GM12878 (cell line): Measurements from ENCODE around the gene NTPCR. TPM values are rescaled to one million over a fixed set of nuclear protein-coding genes. Genes with fewer than 3 reads are reported as not detected.

Experiments used
- ATAC-seq: fragments of 200-7000 bp; cut with Tn5 transposase; 3 replicates; pipeline ENCODE4 v1.9.1; 2020; ENCODE audit warnings: mild to moderate bottlenecking, moderate library complexity
- BruUV-seq: library from RNA; stranded (reverse); fragments of 400-500 nt; replicated peaks from 2 replicates; lab custom pipeline; 2021; lab: Mats Ljungman, UMichigan
- CTCF ChIA-PET: fragments of 300-600 bp; sonication (Branson Sonifier 250); formaldehyde crosslinking; extraction: SDS; loops from one replicate; lab custom pipeline; 2021; ENCODE audit warnings: inconsistent platforms; lab: Yijun Ruan, JAX
- POLR2A ChIA-PET: fragments of 350-600 bp; formaldehyde crosslinking; extraction: SDS; loops from one replicate; lab custom pipeline; 2021; ENCODE audit warnings: inconsistent platforms; lab: Charles Lee
- RAD21 ChIA-PET: fragments of 300-600 bp; sonication (Branson Sonifier 250); formaldehyde crosslinking; loops from one replicate; lab custom pipeline; 2023; ENCODE audit warnings: antibody characterized with exemption; ENCODE audit not compliant: unreplicated experiment; lab: Charles Lee
- SMC1A ChIA-PET: fragments of 300-600 bp; sonication (Branson Sonifier 250); formaldehyde crosslinking; loops from one replicate; lab custom pipeline; 2023; ENCODE audit not compliant: unreplicated experiment, uncharacterized antibody; lab: Charles Lee
- DNase-seq: peaks from one replicate; pipeline ENCODE4 v3.0.0-alpha.2; 2011; ENCODE audit warnings: low read depth, low spot score
- FAIRE-seq: peaks from 3 replicates; lab custom pipeline; 2011; peaks lifted over from hg19 to GRCh38; lab: Jason Lieb, UNC
- H2AFZ ChIP-seq: 2 replicates; pipeline ENCODE4 v1.6.0; 2011; ENCODE audit warnings: low read depth, low read length, control low read depth; ENCODE audit not compliant: control insufficient read depth
- H3K27ac ChIP-seq: 2 replicates; pipeline ENCODE4 v1.5.1; 2011; ENCODE audit warnings: control low read depth; ENCODE audit not compliant: control insufficient read depth, insufficient read depth
- H3K27me3 ChIP-seq, 2 experiments: replicated peaks in 1 of 2; 2 replicates each; pipeline versions ENCODE4 v1.6.0 to v1.6.1; 2011; ENCODE audit warnings: low read length in 1 of 2; ENCODE audit not compliant: control insufficient read depth in 2 of 2, insufficient read depth in 2 of 2
- H3K36me3 ChIP-seq, 2 experiments: 2 replicates each; pipeline ENCODE4 v1.5.1; 2011; ENCODE audit warnings: low read length in 1 of 2; ENCODE audit not compliant: control insufficient read depth in 2 of 2, insufficient read depth in 2 of 2
- H3K4me1 ChIP-seq: 2 replicates; pipeline ENCODE4 v1.6.1; 2011; ENCODE audit warnings: mild to moderate bottlenecking, low read length, moderate library complexity, mixed read lengths; ENCODE audit not compliant: control insufficient read depth, insufficient read depth
- H3K4me2 ChIP-seq: 2 replicates; pipeline ENCODE4 v1.6.0; 2011; ENCODE audit warnings: control low read depth; ENCODE audit not compliant: control insufficient read depth, insufficient read depth
- H3K4me3 ChIP-seq: fragments of 200-600 bp; sonication (generic); 2 replicates; pipeline ENCODE4 v1.5.1; 2016
- H3K79me2 ChIP-seq: 2 replicates; pipeline ENCODE4 v1.6.0; 2011; ENCODE audit warnings: low read length; ENCODE audit not compliant: control insufficient read depth, insufficient read depth
- H3K9ac ChIP-seq: 2 replicates; pipeline ENCODE4 v1.8.0; 2011; ENCODE audit warnings: low read length, control low read depth, mixed read lengths; ENCODE audit not compliant: control insufficient read depth, insufficient read depth
- H3K9me3 ChIP-seq: replicated peaks from 3 replicates; pipeline ENCODE4 v1.5.1; 2011; ENCODE audit warnings: mild to moderate bottlenecking, low read length; ENCODE audit not compliant: control insufficient read depth, insufficient read depth
- H4K20me1 ChIP-seq: 2 replicates; pipeline ENCODE4 v1.6.0; 2011; ENCODE audit not compliant: control insufficient read depth, insufficient read depth
- ASH2L ChIP-seq: fragments of 300-600, 200-600 bp; sonication (generic); IDR thresholded peaks from 2 replicates; pipeline ENCODE4 v1.6.1; 2017; ENCODE audit warnings: low read depth, mild to moderate bottlenecking, borderline replicate concordance
- ATF2 ChIP-seq: IDR thresholded peaks from 2 replicates; pipeline ENCODE4 v1.6.1; 2012; ENCODE audit warnings: low read length, inconsistent platforms
- BRCA1 ChIP-seq: IDR thresholded peaks from 2 replicates; pipeline ENCODE4 v1.6.1; 2011; ENCODE audit warnings: low read depth, low read length, improper control_type of control experiment
- CEBPB ChIP-seq, 2 experiments: fragments of 150-350 bp in 1 of 2; IDR thresholded peaks; 2 replicates each; pipeline ENCODE4 v1.6.1; 2012 to 2014; ENCODE audit warnings: low read depth in 2 of 2, low read length in 2 of 2, borderline replicate concordance in 1 of 2, inconsistent platforms in 1 of 2
- HCFC1 ChIP-seq: fragments of 150-350 bp; IDR thresholded peaks from 2 replicates; pipeline ENCODE4 v1.6.1; 2014; ENCODE audit warnings: low read length
- HDAC6 ChIP-seq: fragments of 200-600 bp; sonication (generic); IDR thresholded peaks from one replicate; pipeline ENCODE4 v1.8.0; 2017; ENCODE audit warnings: antibody characterized with exemption; ENCODE audit not compliant: unreplicated experiment
- IRF3 ChIP-seq: fragments of 450-650 bp; IDR thresholded peaks from 2 replicates; pipeline ENCODE4 v1.6.1; 2014; ENCODE audit warnings: mild to moderate bottlenecking
- MAX ChIP-seq: IDR thresholded peaks from 2 replicates; pipeline ENCODE4 v1.6.1; 2012; ENCODE audit warnings: low read depth, low read length, improper control_type of control experiment
- NFIC ChIP-seq: IDR thresholded peaks from 2 replicates; pipeline ENCODE4 v1.6.1; 2012; ENCODE audit warnings: low read depth, mild to moderate bottlenecking, inconsistent platforms, low read length, moderate library complexity
- NFYB ChIP-seq: IDR thresholded peaks from 2 replicates; pipeline ENCODE4 v1.6.1; 2011; ENCODE audit warnings: low read depth, mild to moderate bottlenecking, low read length, improper control_type of control experiment, moderate library complexity; ENCODE audit not compliant: insufficient read depth
- NR2C1 ChIP-seq: fragments of 450-650 bp; IDR thresholded peaks from 2 replicates; pipeline ENCODE4 v1.6.1; 2017; ENCODE audit warnings: antibody characterized with exemption, mild to moderate bottlenecking, moderate library complexity
- PBX3 ChIP-seq: IDR thresholded peaks from 2 replicates; pipeline ENCODE4 v1.6.1; 2011; ENCODE audit warnings: mild to moderate bottlenecking, low read depth, low read length, moderate library complexity; ENCODE audit not compliant: insufficient replicate concordance
- RAD21 ChIP-seq: IDR thresholded peaks from 2 replicates; pipeline ENCODE4 v1.6.1; 2011; ENCODE audit warnings: mild to moderate bottlenecking, low read depth, low read length, moderate library complexity; ENCODE audit not compliant: insufficient read depth
- SMAD1 ChIP-seq: fragments of 450-650 bp; IDR thresholded peaks from 2 replicates; pipeline ENCODE4 v1.6.1; 2018; ENCODE audit warnings: mild to moderate bottlenecking, low read depth; ENCODE audit not compliant: partially characterized antibody
- SMC3 ChIP-seq: IDR thresholded peaks from 2 replicates; pipeline ENCODE4 v1.6.1; 2011; ENCODE audit warnings: low read length, improper control_type of control experiment, borderline replicate concordance
- TBL1XR1 ChIP-seq: IDR thresholded peaks from 2 replicates; pipeline ENCODE4 v1.6.1; 2012; ENCODE audit warnings: low read depth, low read length, improper control_type of control experiment
- TCF7 ChIP-seq: IDR thresholded peaks from 2 replicates; pipeline ENCODE4 v1.6.1; 2014; ENCODE audit warnings: antibody characterized with exemption, borderline replicate concordance
- ZNF384 ChIP-seq: IDR thresholded peaks from 2 replicates; pipeline ENCODE4 v1.6.1; 2012; ENCODE audit warnings: low read depth, mild to moderate bottlenecking, low read length, improper control_type of control experiment, borderline replicate concordance
- ZZZ3 ChIP-seq: IDR thresholded peaks from 2 replicates; pipeline ENCODE4 v1.6.1; 2011; ENCODE audit warnings: low read depth; ENCODE audit not compliant: control insufficient read depth, insufficient read length
- WGBS: methylation state at CpG from one replicate; pipeline ENCODE4 v1.1.6; 2016; ENCODE audit warnings: low lambda C conversion rate; ENCODE audit not compliant: insufficient replicate concordance, insufficient coverage; ENCODE audit errors: missing lambda C conversion rate; 5-methylcytosine and 5-hydroxymethylcytosine counted together
- in situ Hi-C: fragments of 300-500 bp; cut with MboI; formaldehyde crosslinking; loops from 9 replicates; pipeline ENCODE4 v1.14.3; 2018; ENCODE audit warnings: mixed read lengths
- intact Hi-C: fragments of 100-400 bp; cut with micrococcal nuclease; formaldehyde crosslinking; loops from one replicate; pipeline ENCODE4 v1.14.2; 2022; ENCODE audit not compliant: unreplicated experiment
- polyA plus RNA-seq, 11 experiments: library from polyadenylated mRNA; depleted of rRNA in 4 of 11; unstranded in 6 of 11; stranded (reverse) in 5 of 11; fragments of >200 nt; fragmentation: Nextera tagmentation in 4 of 11; fragmentation: Illumina TruSeq in 1 of 11; extraction: Ambion mirVana in 4 of 11; extraction: Trizol in 1 of 11; gene quantifications; 1 replicate in 1 of 11; 2 replicates in 10 of 11; pipeline versions ENCODE4 v1.2.1 to v1.2.3, GENCODE V29; 2011 to 2016; ENCODE audit warnings: inconsistent platforms in 2 of 11, missing spikeins in 2 of 11, low read depth in 1 of 11
- total RNA-seq, 4 experiments: library from RNA; depleted of rRNA in 3 of 4; stranded (reverse); fragments of >200 nt in 3 of 4; fragmentation: Illumina TruSeq in 1 of 4; extraction: Trizol in 1 of 4; gene quantifications; 2 replicates each; pipeline versions ENCODE4 v1.2.1 to v1.2.3, GENCODE V29; 2013 to 2021

Gene NTPCR
- total and polyA plus RNA-seq, 10 of the 15 experiments (the other 5 are each of a cell fraction or from before 2014, with no cell fraction given) = 25.4 to 109 (median 56.6) TPM

GRCh38 chr1:232954594-232955365 is 4.4 kb downstream of the NTPCR start (continued):
- TF ChIP-seq SMAD1 = no peak
- no peak for TF ChIP-seq BRCA1
- TF ChIP-seq RAD21 = no peak
- TF ChIP-seq NFIC = no peak
- TF ChIP-seq CEBPB (IDR thresholded peaks at IDR 0.05; ENCODE audit: borderline replicate concordance in 1 of 2, low read depth in 2 of 2, low read length in 2 of 2) = no peak
- TF ChIP-seq ATF2 = no peak
- no peak for TF ChIP-seq ASH2L
- no peak for TF ChIP-seq TBL1XR1

- no TSS peak for BruUV-seq
- POLR2A ChIA-PET = no interaction called here
- FAIRE-seq (no peak), DNase-seq (no peak), ATAC-seq (no peak)
- H3K4me3 ChIP-seq = no peak overlapping the region
- intact Hi-C loops = loop anchor here (10.0 kb wide), 1 partner anchor 321 kb away; the partner anchor contains the start of gene SIPA1L2
- peaks cover 8% of the 10 kb centered on the region for H3K79me2 ChIP-seq
- peaks cover 2 to 15% of the 10 kb centered on the region in 2 experiments for H3K36me3 ChIP-seq
- H3K4me2 ChIP-seq = no peak overlapping the region
- H3K9ac ChIP-seq = no peak overlapping the region
- no peaks in the 10 kb centered on the region for H4K20me1 ChIP-seq
- in situ Hi-C loops = no loop called here
- peaks cover 11% of the 10 kb centered on the region; the same call in 2 of the 3 replicates for H3K9me3 ChIP-seq
- no peak overlapping the region for H2AFZ ChIP-seq
- SMC1A ChIA-PET = interaction anchor here (1.4 kb wide), 1 partner anchor 9 kb away, joined by 5 read pairs; no protein-coding TSS in a partner anchor
- RAD21 ChIA-PET = no interaction called here
- CTCF ChIA-PET = interaction anchor here (1.7 kb wide), 1 partner anchor 9 kb away, joined by 5 read pairs; no protein-coding TSS in a partner anchor
- H3K27me3 ChIP-seq = no peaks in the 10 kb centered on the region
- no peaks in the 10 kb centered on the region for H3K4me1 ChIP-seq
- whole genome bisulfite sequencing = 99% methylated on average over 6 of the region's 6 CpGs
- no peak overlapping the region for H3K27ac ChIP-seq
- TF ChIP-seq NFYB (no peak), BRCA1 (no peak), ZZZ3 (no peak), SMC3 (no peak), MAX (no peak), CEBPB (IDR thresholded peaks at IDR 0.05; ENCODE audit: borderline replicate concordance in 1 of 2, low read depth in 2 of 2, low read length in 2 of 2) (no peak), TCF7 (no peak), ZNF384 (no peak), IRF3 (no peak), HDAC6 (no peak), PBX3 (no peak), NR2C1 (no peak), HCFC1 (no peak)
Observed at GRCh38 chr1:232956081-232956480, 5.7 kb downstream of the NTPCR start.
